ENCODE results near the gene SUMO1. TPM values are rescaled to one million over a fixed set of nuclear protein-coding genes. Genes with fewer than 3 reads are reported as not detected.

The SUMO1 gene
- total and polyA plus RNA-seq, 2 donors (not counting 3 experiments of a cell fraction or from before 2014, with no cell fraction given): 38.5 to 105 TPM

DNA sequence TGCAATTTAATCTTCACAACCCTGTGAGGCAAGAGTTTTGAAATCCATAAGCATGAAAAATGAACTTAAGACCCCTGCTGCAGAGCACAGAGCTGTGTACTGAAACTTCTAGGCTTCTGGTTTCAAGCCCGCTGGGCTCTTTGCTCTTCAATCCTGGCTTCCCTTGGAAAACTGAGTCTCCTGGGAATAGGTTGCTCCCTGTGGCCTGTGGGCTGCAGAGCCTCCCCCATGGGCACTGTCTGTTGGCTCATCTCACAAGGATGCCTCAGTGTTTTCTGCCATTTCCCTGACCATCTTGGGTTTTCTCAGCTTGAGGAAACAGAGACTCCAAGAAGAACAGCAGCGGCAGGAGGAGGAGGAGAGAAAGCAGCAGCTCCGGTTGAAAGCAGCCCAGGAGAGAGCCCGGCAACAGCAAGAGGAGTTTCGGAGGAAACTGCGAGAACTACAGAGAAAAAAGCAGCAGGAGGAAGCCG, 44.5 kb downstream of the SUMO1 start:
- Histone ChIP-seq H3K4me3 (replicated peaks in 1 of 3; ENCODE audit: insufficient read depth in 1 of 3, low read depth in 1 of 3, low read length in 3 of 3) (no peak overlapping the region), H3K36me3 (ENCODE audit: control insufficient read depth in 2 of 2, extremely low read depth in 1 of 2, insufficient read depth in 2 of 2, low read length in 2 of 2) (no peaks in the 10 kb centered on the region), H3K9me1 (replicated peaks; ENCODE audit: control insufficient read depth, extremely low read depth, insufficient read depth, low read length) (no peaks in the 10 kb centered on the region), H4K20me1 (replicated peaks; ENCODE audit: control insufficient read depth, extremely low read depth, insufficient read depth, low read length) (no peaks in the 10 kb centered on the region), H2AFZ (ENCODE audit: low read depth, low read length) (no peak overlapping the region), H3K27me3 (ENCODE audit: control insufficient read depth in 2 of 2, insufficient read depth in 2 of 2, low read length in 2 of 2) (peaks cover 0 to 2% of the 10 kb centered on the region in 2 experiments), H3K9me3 (replicated peaks; ENCODE audit: control insufficient read depth, insufficient read depth, low read length) (no peaks in the 10 kb centered on the region), H3K4me1 (ENCODE audit: control insufficient read depth, extremely low read depth, insufficient read depth, low read length) (no peaks in the 10 kb centered on the region), H3K79me2 (ENCODE audit: control insufficient read depth, insufficient read depth, low read length) (no peaks in the 10 kb centered on the region), H3K4me2 (ENCODE audit: insufficient read depth, low read length) (no peak overlapping the region), H3K9ac (replicated peaks; ENCODE audit: extremely low read depth, insufficient read depth, low read length) (no peak overlapping the region), H3K27ac (ENCODE audit: insufficient read depth, low read depth, low read length) (no peak overlapping the region)
- ChIA-PET CTCF (interaction anchor here (2.0 kb wide), 1 partner anchor 16 kb away, joined by 4 read pairs; no protein-coding TSS in a partner anchor), POLR2A (no interaction called here)
- intact Hi-C loops (cut with micrococcal nuclease) (no loop called here), dilution Hi-C loops (cut with MboI; ENCODE audit: extremely low pct_ligation_motif_present, low sequenced_read_pairs) (no loop called here)
- DNase-seq (ENCODE audit: low read depth, low spot score) (no peak), FAIRE-seq (no peak)
- no peak for TF ChIP-seq GATA2 (IDR thresholded peaks at IDR 0.05; ENCODE audit: insufficient read depth, insufficient read length, low read depth, low read length)
- TF ChIP-seq POLR2A (IDR thresholded peaks at IDR 0.05; ENCODE audit: low read depth, low read length): no peak
- TF ChIP-seq, protein P1, sequence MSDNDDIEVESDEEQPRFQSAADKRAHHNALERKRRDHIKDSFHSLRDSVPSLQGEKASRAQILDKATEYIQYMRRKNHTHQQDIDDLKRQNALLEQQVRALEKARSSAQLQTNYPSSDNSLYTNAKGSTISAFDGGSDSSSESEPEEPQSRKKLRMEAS (IDR thresholded peaks at IDR 0.05; ENCODE audit: insufficient read depth, insufficient read length): no peak
- TF ChIP-seq MYC (IDR thresholded peaks at IDR 0.05; ENCODE audit: low read depth, low read length): no peak
- TF ChIP-seq FOS (IDR thresholded peaks at IDR 0.05; ENCODE audit: borderline replicate concordance, insufficient read depth, low read length): no peak
- TF ChIP-seq EZH2 (IDR thresholded peaks at IDR 0.05; ENCODE audit: borderline replicate concordance, low read depth, low read length, severe bottlenecking): no peak
- TF ChIP-seq POLR2AphosphoS5 (IDR thresholded peaks at IDR 0.05; ENCODE audit: insufficient read depth, low read depth, low read length): no peak
- no peak for TF ChIP-seq JUN (IDR thresholded peaks at IDR 0.05; ENCODE audit: borderline replicate concordance, insufficient read depth, insufficient read length, low read depth)
- TF ChIP-seq CTCF (IDR thresholded peaks at IDR 0.05; ENCODE audit: extremely low read depth in 1 of 2, insufficient read depth in 1 of 2, low read depth in 1 of 2, low read length in 2 of 2): no peak
- no TSS peak for BruUV-seq (replicated peaks)
